SK-N-SH treated with all-trans-retinoic acid at 6 μM for 48 hours (cell line): ENCODE measurements around the gene PPP1R12A.

ENCODE experiments used
- ATAC-seq: fragments of 200-7000 bp; cut with Tn5 transposase; 3 replicates; pipeline ENCODE4 v1.9.1; 2020; ENCODE audit warnings: mild to moderate bottlenecking, moderate library complexity
- ARNTL ChIP-seq: fragments of 450-650 bp; formaldehyde crosslinking; IDR thresholded peaks from 2 replicates; pipeline ENCODE4 v1.5.0; 2020; ENCODE audit warnings: low read depth, mild to moderate bottlenecking, moderate library complexity, borderline replicate concordance
- BACH2 ChIP-seq: fragments of 250-450 bp; sonication (Bioruptor Pico); IDR thresholded peaks from 2 replicates; pipeline ENCODE4 v1.9.0; 2021; ENCODE audit warnings: mild to moderate bottlenecking, borderline replicate concordance
- CSDC2 ChIP-seq: fragments of 250-450 bp; sonication (Bioruptor Pico); IDR thresholded peaks from 2 replicates; pipeline ENCODE4 v1.5.0; 2020; ENCODE audit warnings: mild to moderate bottlenecking, moderate library complexity
- GLIS3 ChIP-seq: fragments of 250-450 bp; sonication (Bioruptor Pico); IDR thresholded peaks from 2 replicates; pipeline ENCODE4 v1.5.0; 2020; ENCODE audit warnings: mild to moderate bottlenecking, moderate library complexity
- ISL1 ChIP-seq: fragments of 250-450 bp; sonication (Bioruptor Pico); IDR thresholded peaks from 2 replicates; pipeline ENCODE4 v2.1.2; 2022; ENCODE audit warnings: mild to moderate bottlenecking, moderate library complexity
- OSR1 ChIP-seq: fragments of 250-450 bp; sonication (Bioruptor Pico); IDR thresholded peaks from 2 replicates; pipeline ENCODE4 v1.8.0; 2022; ENCODE audit warnings: moderate library complexity, mild to moderate bottlenecking, inconsistent platforms
- PPARA ChIP-seq: fragments of 250-450 bp; sonication (Bioruptor Pico); IDR thresholded peaks from 2 replicates; pipeline ENCODE4 v1.5.0; 2020; ENCODE audit warnings: mild to moderate bottlenecking, borderline replicate concordance
- RARB ChIP-seq: fragments of 250-450 bp; sonication (Bioruptor Pico); IDR thresholded peaks from 2 replicates; pipeline ENCODE4 v1.8.0; 2021; ENCODE audit warnings: mild to moderate bottlenecking, moderate library complexity
- TCF4 ChIP-seq: fragments of 250-450 bp; sonication (Bioruptor Pico); IDR thresholded peaks from 2 replicates; pipeline ENCODE4 v1.8.0; 2021; ENCODE audit warnings: mild to moderate bottlenecking, moderate library complexity, borderline replicate concordance
- TOX ChIP-seq: fragments of 250-450 bp; sonication (Bioruptor Pico); IDR thresholded peaks from 2 replicates; pipeline ENCODE4 v1.8.0; 2021; ENCODE audit warnings: mild to moderate bottlenecking, moderate library complexity, borderline replicate concordance
- ZC3H10 ChIP-seq: fragments of 250-450 bp; sonication (Bioruptor Pico); IDR thresholded peaks from 2 replicates; pipeline ENCODE4 v1.5.1; 2021; ENCODE audit warnings: mild to moderate bottlenecking, moderate library complexity
- ZFP3 ChIP-seq: fragments of 250-450 bp; sonication (Bioruptor Pico); IDR thresholded peaks from 2 replicates; pipeline ENCODE4 v1.5.0; 2020; ENCODE audit warnings: mild to moderate bottlenecking, moderate library complexity
- ZFP30 ChIP-seq: fragments of 450-650 bp; formaldehyde crosslinking; IDR thresholded peaks from 2 replicates; pipeline ENCODE4 v1.5.0; 2022; ENCODE audit warnings: mild to moderate bottlenecking, moderate library complexity
- ZNF565 ChIP-seq: fragments of 450-650 bp; formaldehyde crosslinking; conservative IDR thresholded peaks from 2 replicates; pipeline ENCODE4 v1.5.0; 2020; ENCODE audit warnings: low read depth, mild to moderate bottlenecking, moderate library complexity
- ZNF70 ChIP-seq: fragments of 450-650 bp; formaldehyde crosslinking; IDR thresholded peaks from 2 replicates; pipeline ENCODE4 v1.5.0; 2020; ENCODE audit warnings: mild to moderate bottlenecking, moderate library complexity
- ZNF8 ChIP-seq: fragments of 450-650 bp; formaldehyde crosslinking; IDR thresholded peaks from 2 replicates; pipeline ENCODE4 v1.5.0; 2020; ENCODE audit warnings: mild to moderate bottlenecking, moderate library complexity
- TF ChIP-seq, protein P1 (sequence below): fragments of 250-450 bp; sonication (Bioruptor Pico); IDR thresholded peaks from 2 replicates; pipeline ENCODE4 v1.5.1; 2020; ENCODE audit warnings: low read depth, mild to moderate bottlenecking, moderate library complexity
- TF ChIP-seq, protein P2 (sequence below): fragments of 250-450 bp; sonication (Bioruptor Pico); IDR thresholded peaks from 2 replicates; pipeline ENCODE4 v1.8.0; 2020; ENCODE audit warnings: mild to moderate bottlenecking, moderate library complexity, borderline replicate concordance
- TF ChIP-seq, protein P3 (sequence below): fragments of 250-450 bp; sonication (Bioruptor Pico); IDR thresholded peaks from 2 replicates; pipeline ENCODE4 v1.5.0; 2020; ENCODE audit warnings: mild to moderate bottlenecking, moderate library complexity
- TF ChIP-seq, protein P4 (sequence below): fragments of 250-450 bp; sonication (Bioruptor Pico); IDR thresholded peaks from 2 replicates; pipeline ENCODE4 v1.5.1; 2021; ENCODE audit warnings: mild to moderate bottlenecking, moderate library complexity

PPP1R12A gene

DNA sequence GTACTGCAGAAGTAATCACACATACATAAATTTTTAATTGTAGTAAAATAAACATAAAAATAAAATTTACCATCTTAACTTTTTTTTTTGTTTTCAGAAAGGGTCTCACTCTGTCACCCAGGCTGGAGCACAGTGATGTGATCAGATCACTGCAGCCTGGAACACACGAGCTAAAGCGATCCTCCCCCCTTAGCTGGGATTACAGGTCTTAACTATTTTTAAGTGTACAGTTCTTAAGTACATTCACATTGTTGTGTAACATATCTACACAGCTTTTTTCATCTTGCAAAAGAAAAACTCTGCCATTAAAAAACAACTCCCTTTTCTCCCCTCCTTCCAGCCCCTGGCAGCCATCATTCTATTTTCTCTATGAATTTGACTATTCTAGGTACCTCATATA is 92.3 kb downstream of the PPP1R12A start:
- ATAC-seq = no peak
- TF ChIP-seq PPARA (CRISPR knock-in tag) = no peak
- TF ChIP-seq CSDC2 (CRISPR knock-in tag) = no peak
- TF ChIP-seq, protein P1, sequence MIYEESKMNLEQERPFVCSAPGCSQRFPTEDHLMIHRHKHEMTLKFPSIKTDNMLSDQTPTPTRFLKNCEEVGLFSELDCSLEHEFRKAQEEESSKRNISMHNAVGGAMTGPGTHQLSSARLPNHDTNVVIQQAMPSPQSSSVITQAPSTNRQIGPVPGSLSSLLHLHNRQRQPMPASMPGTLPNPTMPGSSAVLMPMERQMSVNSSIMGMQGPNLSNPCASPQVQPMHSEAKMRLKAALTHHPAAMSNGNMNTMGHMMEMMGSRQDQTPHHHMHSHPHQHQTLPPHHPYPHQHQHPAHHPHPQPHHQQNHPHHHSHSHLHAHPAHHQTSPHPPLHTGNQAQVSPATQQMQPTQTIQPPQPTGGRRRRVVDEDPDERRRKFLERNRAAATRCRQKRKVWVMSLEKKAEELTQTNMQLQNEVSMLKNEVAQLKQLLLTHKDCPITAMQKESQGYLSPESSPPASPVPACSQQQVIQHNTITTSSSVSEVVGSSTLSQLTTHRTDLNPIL (CRISPR knock-in tag) = no peak
- TF ChIP-seq OSR1 = no peak
- no peak for TF ChIP-seq ZC3H10 (CRISPR knock-in tag)
- TF ChIP-seq ZNF70 (CRISPR knock-in tag) = no peak
- TF ChIP-seq, protein P2, sequence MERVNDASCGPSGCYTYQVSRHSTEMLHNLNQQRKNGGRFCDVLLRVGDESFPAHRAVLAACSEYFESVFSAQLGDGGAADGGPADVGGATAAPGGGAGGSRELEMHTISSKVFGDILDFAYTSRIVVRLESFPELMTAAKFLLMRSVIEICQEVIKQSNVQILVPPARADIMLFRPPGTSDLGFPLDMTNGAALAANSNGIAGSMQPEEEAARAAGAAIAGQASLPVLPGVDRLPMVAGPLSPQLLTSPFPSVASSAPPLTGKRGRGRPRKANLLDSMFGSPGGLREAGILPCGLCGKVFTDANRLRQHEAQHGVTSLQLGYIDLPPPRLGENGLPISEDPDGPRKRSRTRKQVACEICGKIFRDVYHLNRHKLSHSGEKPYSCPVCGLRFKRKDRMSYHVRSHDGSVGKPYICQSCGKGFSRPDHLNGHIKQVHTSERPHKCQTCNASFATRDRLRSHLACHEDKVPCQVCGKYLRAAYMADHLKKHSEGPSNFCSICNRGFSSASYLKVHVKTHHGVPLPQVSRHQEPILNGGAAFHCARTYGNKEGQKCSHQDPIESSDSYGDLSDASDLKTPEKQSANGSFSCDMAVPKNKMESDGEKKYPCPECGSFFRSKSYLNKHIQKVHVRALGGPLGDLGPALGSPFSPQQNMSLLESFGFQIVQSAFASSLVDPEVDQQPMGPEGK = no peak
- TF ChIP-seq TCF4 = no peak
- no peak for TF ChIP-seq BACH2

DNA sequence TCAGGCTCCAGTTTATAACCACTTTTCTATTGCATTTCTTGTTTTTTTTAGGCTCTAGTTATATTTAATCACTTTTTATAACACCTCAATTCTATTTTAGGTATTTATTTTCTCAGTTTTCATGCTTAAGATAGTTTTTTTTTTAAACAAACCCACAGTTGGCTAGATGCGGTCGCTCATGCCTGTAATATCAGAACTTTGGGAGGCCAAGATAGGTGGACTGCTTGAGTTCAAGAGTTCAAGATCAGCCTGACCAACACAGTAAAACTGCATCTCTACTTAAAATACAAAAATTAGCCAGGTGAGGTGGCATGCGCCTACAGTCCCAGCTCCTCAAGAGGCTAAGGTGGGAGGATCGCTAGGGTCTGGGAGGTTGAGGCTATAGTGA is 93.0 kb downstream of the PPP1R12A start:
- TF ChIP-seq ZNF8 (CRISPR knock-in tag) = no peak
- TF ChIP-seq CSDC2 (CRISPR knock-in tag) = no peak
- no peak for TF ChIP-seq TCF4
- no peak for TF ChIP-seq GLIS3 (CRISPR knock-in tag)
- TF ChIP-seq TOX = no peak
- TF ChIP-seq, protein P2 = no peak
- no peak for TF ChIP-seq ISL1
- TF ChIP-seq ARNTL (CRISPR knock-in tag) = no peak
- no peak for TF ChIP-seq OSR1
- TF ChIP-seq, protein P3, sequence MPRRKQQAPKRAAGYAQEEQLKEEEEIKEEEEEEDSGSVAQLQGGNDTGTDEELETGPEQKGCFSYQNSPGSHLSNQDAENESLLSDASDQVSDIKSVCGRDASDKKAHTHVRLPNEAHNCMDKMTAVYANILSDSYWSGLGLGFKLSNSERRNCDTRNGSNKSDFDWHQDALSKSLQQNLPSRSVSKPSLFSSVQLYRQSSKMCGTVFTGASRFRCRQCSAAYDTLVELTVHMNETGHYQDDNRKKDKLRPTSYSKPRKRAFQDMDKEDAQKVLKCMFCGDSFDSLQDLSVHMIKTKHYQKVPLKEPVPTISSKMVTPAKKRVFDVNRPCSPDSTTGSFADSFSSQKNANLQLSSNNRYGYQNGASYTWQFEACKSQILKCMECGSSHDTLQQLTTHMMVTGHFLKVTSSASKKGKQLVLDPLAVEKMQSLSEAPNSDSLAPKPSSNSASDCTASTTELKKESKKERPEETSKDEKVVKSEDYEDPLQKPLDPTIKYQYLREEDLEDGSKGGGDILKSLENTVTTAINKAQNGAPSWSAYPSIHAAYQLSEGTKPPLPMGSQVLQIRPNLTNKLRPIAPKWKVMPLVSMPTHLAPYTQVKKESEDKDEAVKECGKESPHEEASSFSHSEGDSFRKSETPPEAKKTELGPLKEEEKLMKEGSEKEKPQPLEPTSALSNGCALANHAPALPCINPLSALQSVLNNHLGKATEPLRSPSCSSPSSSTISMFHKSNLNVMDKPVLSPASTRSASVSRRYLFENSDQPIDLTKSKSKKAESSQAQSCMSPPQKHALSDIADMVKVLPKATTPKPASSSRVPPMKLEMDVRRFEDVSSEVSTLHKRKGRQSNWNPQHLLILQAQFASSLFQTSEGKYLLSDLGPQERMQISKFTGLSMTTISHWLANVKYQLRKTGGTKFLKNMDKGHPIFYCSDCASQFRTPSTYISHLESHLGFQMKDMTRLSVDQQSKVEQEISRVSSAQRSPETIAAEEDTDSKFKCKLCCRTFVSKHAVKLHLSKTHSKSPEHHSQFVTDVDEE = no peak
- ATAC-seq = no peak

DNA sequence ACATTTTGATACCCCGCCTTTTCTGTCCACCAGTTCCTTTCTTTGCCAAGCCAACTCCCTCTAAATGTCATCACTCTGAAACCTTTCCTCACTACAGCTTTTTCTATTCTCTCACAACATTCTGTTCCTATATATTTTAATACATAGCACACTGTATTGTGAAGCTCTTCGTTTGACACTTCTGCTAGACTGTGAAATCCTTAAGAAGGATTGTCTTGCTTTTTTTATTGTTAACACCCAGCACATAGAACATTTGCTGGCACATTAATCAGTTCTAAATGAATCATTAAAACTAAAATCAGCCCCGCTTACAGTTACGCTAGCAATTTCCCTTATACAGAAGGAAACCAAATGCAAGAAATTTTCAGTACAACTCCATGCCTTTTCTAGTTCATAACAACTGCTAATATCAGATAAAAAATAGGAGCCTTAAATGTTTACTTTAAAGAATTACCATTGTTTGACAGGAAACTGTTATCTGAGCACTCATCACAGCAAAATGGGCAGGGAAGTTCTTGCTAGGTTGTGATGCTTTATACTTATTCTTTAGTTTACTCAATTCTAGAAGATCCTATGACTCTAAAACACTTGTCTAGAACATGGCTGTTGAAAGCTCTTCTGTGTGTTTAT is 93.5 kb downstream of the PPP1R12A start:
- TF ChIP-seq GLIS3 (CRISPR knock-in tag) (no peak), OSR1 (no peak)
- ATAC-seq = no peak

DNA sequence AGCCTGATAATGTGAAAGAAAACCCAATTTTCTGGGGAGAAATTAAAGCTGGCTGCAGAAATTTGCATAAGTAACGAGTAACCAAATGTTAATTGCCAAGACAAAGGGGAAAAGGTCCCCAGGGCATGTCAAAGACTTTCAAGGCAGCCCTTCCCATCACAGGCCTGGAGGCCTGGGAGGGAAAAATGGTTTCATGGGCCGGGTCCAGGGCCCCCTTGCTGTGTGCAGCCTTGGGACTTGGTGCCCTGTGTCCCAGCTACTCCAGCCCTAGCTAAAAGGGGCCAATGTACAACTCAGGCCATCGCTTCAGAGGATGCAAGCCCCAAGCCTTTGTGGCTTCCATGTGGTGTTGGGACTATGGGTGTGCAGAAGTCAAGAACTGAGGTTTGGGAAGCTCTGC is 96.5 kb downstream of the PPP1R12A start:
- no peak for ATAC-seq
- TF ChIP-seq PPARA (CRISPR knock-in tag) (no peak), BACH2 (no peak), GLIS3 (CRISPR knock-in tag) (no peak), ZFP3 (CRISPR knock-in tag) (no peak), ZFP30 (CRISPR knock-in tag) (no peak), TOX (no peak), ZNF565 (no peak), CSDC2 (CRISPR knock-in tag) (no peak), RARB (no peak)
- TF ChIP-seq, protein P4, sequence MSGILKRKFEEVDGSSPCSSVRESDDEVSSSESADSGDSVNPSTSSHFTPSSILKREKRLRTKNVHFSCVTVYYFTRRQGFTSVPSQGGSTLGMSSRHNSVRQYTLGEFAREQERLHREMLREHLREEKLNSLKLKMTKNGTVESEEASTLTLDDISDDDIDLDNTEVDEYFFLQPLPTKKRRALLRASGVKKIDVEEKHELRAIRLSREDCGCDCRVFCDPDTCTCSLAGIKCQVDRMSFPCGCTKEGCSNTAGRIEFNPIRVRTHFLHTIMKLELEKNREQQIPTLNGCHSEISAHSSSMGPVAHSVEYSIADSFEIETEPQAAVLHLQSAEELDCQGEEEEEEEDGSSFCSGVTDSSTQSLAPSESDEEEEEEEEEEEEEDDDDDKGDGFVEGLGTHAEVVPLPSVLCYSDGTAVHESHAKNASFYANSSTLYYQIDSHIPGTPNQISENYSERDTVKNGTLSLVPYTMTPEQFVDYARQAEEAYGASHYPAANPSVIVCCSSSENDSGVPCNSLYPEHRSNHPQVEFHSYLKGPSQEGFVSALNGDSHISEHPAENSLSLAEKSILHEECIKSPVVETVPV (CRISPR knock-in tag) = no peak
